ENCODE measurements around the gene TNF.
A peak's percentile ranks its signal among the peaks of the same experiment; 100 is the strongest.

Gene TNF

GRCh38 chr6:31614684-31615578 lies 39.6 kb downstream of the TNF start, which contains the start of gene AIF1:
Gene AIF1, plus strand, starts transcription at chr6:31615234. Its CDS starts 96 bp downstream, at chr6:31615330.
- no peak within 1 kb of the TSS for H3K4me3 ChIP-seq (ENCODE audit: low read depth, low read length)
- TF ChIP-seq CTCF (IDR thresholded peaks at IDR 0.05; ENCODE audit: low read depth, low read length, missing control alignments): no peak
- DNase-seq (ENCODE audit: low read depth): no peak

- DNase-seq (ENCODE audit: low read depth): no peak
- no peak for TF ChIP-seq CTCF (IDR thresholded peaks at IDR 0.05; ENCODE audit: low read depth, low read length, missing control alignments)
- H3K4me3 ChIP-seq (ENCODE audit: low read depth, low read length): no peak overlapping the region
Measured at GRCh38 chr6:31615748-31616147, 40.4 kb downstream of the TNF start.

- TF ChIP-seq CTCF (IDR thresholded peaks at IDR 0.05; ENCODE audit: low read depth, low read length, missing control alignments): no peak
- H3K4me3 ChIP-seq (ENCODE audit: low read depth, low read length): no peak overlapping the region
- DNase-seq (ENCODE audit: low read depth): no peak
Measured at GRCh38 chr6:31617010-31617409, 41.6 kb downstream of the TNF start.

- peak; percentile 97 for DNase-seq (ENCODE audit: low read depth)
- H3K4me3 ChIP-seq (ENCODE audit: low read depth, low read length): peak overlapping the region; percentile 85
- TF ChIP-seq CTCF (IDR thresholded peaks at IDR 0.05; ENCODE audit: low read depth, low read length, missing control alignments): no peak
Measured at GRCh38 chr6:31619805-31620585, 44.6 kb downstream of the TNF start.

- peak; percentile 21 for DNase-seq (ENCODE audit: low read depth)
- peak within 1 kb of the TSS; percentile 91 for H3K4me3 ChIP-seq (ENCODE audit: low read depth, low read length)
- no peak for TF ChIP-seq CTCF (IDR thresholded peaks at IDR 0.05; ENCODE audit: low read depth, low read length, missing control alignments)
Measured at GRCh38 chr6:31620586-31621319, 45.4 kb downstream of the TNF start, which contains the start of gene PRRC2A. Gene PRRC2A, plus strand, starts transcription at chr6:31620715. Its CDS starts 2,075 bp downstream, at chr6:31622790.

GRCh38 chr6:31621320-31621939 lies 46.1 kb downstream of the TNF start:
- H3K4me3 ChIP-seq (ENCODE audit: low read depth, low read length): peak overlapping the region; percentile 91
- TF ChIP-seq CTCF (IDR thresholded peaks at IDR 0.05; ENCODE audit: low read depth, low read length, missing control alignments): no peak
- DNase-seq (ENCODE audit: low read depth): no peak
